GM15510 (cell line): ENCODE measurements around the gene PIH1D1.

Experiments used
- POLR2A ChIP-seq: IDR thresholded peaks from 3 replicates; pipeline ENCODE4 v1.6.1; 2011; ENCODE audit warnings: borderline replicate concordance; ENCODE audit not compliant: insufficient read length; ENCODE audit errors: extremely low read depth

PIH1D1 gene

DNA sequence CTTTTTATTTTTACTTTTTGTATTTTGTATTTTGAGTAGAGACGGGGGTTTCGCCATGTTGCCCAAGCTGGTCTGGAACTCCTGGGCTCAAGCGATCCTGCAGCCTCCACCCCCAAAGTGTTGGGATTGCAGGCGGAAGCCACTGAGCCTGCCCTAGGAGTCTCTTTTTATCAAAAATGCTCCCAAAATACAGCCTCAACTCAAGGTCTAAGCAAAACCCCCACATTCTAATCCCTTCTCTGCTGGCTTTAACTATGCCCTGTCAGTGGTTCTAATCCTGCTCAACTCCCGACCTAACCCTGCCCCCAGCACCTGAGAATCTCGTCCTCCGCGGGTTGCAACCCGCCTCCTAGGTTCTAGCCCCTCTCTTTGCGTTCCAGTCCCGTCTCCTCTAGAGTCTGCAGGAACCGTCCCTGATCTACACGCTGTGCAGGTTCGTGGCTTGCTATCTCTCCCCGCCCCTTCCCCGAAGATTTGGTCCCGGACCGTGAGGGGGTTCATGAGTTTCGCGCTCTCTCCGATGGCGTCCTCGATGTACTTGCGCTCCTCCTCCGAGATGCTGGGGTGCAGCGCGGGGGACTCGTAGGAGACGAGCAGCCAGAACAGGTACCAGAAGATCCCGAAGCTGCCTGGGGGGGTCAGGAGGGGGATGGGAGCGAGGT is 18.2 kb downstream of the PIH1D1 start:
- TF ChIP-seq POLR2A = no peak

DNA sequence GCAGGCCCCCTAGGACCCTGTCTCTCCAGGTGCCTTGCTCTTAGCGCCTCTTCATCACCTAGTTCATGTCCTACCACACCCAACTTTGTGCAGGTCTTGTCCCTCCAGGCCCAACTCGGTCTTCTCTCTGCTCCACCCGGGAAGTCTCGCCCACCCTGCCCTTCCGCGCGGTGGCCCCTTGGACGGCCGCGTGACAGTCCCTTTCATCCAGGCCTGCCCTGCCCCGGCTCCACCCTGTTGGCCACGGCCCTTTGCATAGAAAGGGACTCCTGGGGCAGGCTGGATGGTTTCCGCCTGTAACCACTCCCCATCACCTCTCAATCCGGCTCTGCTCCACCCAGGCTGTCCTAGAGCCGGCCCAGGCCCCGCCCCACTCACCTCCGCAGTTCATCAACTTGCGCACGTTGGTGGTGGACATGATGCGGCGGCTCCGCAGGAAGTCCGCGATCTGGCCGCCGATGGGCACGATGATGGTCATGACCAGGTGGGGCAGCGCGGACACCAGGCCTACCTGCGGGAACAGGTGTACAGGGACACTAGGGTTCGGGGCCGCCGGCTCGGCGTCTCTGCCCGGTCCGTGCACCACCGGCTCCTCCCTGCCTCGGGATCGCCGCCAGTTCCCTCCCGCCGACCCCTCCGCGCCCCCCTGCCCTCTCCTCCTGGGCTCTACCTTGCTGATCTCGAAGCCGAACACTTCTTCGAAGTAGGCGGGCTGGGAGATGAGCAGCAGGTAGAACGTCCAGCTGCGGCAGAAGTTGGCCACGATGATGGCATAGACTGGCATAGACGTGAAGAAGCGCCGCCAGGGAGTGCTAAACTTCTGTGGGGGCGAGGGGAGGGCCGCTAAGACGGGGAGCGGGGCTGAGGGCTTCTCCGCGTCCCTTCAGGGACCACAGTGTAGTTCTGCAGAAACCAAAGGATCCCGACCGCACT is 19.2 kb downstream of the PIH1D1 start:
- TF ChIP-seq POLR2A = no peak

DNA sequence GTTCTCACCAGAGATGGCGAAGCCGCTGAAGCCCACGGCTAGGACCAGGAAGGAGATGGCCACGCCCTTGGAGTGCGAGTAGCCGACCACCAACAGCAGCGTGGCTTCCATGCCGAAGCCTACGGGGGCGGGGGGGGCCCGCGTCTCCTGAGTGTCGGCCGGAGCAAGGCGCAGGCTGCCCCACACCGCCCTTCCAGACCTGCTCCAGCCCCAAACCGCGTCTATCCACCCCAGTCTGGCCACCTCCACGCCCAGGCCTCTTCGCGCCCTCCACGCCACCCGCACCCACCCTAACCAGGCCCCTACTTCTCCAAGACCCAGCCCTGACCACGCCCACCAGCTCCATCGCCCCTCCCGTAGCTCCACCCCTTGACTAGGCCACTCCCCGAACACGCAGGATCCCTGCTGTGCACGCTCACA is 20.3 kb downstream of the PIH1D1 start:
- TF ChIP-seq POLR2A = no peak

DNA sequence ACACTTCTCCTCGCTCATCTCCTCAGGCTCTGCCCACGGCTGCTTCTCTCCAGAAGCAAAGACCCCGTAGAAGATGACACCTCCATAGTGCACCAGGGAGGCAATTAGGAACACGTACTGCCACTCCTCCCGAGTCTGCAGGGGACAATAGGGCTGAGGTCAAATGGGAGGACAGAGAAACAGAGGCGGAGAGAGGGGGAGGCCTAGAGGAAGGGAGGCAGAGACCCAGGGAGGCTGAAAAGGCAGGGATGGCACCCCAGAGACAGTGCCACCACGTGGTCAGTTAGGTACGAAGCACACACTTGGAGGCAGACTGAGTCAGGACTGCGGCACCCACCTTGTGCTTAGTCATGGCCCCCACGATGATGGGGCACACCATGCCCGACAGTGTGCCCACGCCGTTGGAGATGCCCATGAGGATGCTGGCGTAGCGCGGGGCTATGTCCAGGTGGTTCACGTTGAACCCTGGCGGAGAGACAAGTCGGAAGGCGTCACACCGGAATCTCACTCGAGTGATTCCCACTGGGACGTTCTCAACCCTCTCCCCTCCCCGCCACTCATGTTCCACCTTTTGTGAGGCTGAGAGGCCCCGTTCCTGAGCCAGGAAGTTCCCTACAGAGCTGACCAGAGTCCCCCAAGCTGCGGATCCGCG is 20.8 kb downstream of the PIH1D1 start:
- no peak for TF ChIP-seq POLR2A

DNA sequence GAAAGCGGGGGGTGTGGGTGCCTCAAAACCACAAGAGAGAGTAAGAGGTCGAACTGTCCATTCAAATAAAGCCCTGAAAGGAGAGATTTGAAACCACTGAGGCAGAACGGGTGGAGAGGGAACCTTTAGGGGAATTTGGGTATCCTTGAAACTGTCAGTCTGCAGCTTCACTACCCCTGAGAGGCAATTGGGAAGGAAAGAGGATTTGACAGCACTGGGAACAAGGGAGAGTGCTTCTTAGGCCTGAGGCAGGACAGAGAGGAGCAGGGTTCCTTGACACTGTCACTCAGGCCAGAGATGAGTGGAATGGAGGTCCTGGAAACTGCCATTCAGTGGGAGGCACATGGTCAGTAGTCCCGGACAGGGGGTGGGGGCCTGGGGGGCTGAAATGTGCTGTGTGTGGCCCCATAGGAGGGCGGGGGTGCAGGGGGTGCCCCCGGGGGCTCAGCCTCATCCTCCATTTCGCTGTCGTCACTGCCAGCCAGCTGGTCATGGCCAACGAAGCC is 21.4 kb downstream of the PIH1D1 start:
- no peak for TF ChIP-seq POLR2A

DNA sequence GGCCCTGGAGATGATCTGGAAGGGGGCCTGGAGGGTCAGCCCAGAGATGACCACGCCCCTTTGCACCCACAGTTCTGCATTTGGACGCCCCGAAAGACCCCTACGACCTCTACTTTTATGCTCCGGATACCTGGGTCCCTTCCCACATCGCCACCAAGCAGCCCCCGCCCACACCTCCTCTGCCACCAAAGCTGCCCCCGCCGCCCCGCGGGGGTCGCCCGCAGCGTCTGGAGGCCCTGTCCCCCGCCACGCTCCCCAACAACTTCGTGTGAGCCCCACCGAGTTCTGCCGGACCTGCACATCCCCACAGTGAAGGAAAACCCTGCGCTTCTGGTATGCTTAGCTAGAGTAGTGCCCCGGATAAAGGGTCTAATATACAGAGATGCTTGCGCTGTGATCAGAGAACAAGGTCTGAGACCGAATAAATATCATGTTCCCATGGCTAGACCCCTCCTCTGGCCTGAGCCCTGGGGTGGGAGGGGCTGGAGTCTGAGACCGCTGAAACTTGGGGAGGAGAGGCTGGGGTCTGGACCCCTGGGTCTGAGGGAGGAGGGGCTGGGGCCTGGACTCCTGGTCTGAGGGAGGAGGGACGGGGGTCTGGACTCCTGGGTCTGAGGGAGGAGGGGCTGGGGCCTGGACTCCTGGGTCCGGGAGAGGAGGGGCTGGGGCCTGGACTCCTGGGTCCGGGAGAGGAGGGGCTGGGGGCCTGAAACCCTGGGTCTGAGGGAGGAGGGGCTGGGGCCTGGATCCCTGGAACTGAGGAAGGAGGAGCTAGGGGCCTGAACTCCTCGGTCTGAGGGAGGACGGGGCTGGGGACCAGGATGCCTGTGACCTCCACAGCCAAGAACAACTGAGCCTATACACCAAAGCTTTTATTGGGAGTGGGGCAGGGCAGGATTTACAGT is 22.8 kb downstream of the PIH1D1 start:
- no peak for TF ChIP-seq POLR2A

DNA sequence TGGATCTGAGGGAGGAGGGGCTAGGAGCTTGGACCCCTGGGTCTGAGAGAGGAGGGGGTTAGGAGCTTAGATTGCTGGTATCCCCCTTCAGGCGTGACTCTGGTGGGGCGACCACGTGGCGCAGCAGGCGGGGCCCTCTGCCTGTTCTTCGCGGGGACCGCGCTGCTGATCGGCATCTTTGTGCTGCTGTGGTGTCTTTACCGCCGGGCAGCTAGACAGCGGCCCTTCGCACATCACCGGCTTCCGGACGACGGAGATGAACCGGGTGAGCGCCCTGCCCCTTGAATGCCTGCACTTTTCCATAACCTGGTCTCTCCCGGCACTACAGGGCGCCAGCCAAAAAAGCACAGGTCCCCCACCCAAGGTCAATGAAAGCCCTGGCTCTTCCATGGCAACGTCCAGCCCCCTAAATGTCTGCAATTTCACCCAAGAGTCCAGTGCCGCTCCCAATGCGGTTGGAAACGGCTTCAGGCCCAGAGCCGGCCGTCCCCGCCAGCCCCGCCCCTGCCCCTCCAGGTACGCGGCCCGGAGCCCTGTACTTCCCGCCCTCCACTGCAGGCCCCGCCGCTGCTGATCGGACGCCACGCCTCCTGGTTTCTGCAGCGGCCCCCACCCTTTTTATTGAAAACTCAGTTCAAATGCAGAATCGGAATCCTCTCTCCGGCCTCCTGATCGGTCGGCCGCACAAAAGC is 23.6 kb downstream of the PIH1D1 start:
- no peak for TF ChIP-seq POLR2A

DNA sequence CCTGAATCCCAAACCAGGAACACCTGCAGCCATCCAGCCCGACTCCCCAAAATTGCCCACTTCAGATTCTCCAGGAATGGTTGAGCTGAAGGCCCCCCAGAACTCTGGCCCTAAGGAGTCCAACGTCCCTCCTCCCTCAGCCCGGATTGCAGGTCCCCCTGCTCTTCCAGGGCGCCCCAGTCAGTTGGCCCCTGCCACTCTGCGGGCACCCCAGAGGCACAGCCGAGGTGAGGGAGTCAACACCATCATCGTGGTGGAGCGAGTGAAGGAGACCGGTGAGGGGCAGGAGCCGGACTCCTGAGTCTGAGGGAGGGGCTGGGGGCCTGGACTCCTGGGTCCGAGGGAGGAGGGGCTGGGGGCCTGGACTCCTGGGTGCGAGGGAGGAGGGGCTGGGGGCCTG is 24.3 kb downstream of the PIH1D1 start:
- no peak for TF ChIP-seq POLR2A

DNA sequence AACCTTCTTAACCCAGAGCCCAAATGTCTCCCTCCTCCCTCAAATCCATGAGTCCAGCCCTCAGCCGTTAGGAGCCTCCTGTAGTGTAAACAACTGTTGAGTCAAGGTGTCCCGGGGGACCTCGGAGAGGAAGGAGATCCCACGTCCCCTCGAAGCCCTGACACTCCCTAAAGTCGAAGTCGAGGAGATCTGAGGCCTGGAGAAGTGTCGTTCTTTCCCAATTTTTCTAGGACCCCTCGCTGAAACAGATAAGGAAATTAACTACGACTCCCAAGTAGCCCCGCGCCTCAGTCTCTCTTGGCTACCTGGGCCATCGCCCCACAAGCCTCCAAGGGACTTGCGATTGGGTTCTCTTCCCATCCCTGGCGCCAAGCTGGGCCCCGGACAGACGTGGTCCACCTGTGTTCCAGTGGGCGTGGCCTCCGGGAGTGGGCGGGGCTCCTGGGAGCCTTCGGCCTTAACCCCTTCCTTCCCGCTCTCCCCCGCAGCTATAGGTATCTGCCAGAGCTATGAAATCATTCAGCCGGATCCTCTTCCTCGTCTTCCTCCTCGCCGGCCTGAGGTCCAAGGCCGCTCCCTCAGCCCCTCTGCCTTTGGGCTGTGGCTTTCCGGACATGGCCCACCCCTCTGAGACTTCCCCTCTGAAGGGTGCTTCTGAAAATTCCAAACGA is 25.6 kb downstream of the PIH1D1 start:
- TF ChIP-seq POLR2A = no peak

DNA sequence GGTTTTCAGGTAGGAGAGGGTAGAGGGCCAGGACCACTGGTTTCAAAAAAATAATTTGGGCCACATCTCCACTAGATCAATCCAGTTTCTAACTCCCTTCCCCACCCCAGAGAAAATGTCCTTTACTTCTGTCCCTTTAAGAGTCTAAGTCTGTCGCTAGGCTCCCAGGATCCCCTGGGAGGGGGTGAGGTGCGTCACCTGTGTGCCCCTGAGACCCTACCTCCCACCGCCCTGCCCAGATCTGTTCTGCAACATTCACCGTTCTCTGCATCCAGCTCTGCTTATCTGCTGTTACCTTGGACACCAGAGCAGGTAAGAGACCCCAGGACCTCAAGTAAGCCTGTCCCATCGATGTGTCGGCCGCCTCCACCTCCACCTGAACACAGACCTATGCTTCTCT is 26.4 kb downstream of the PIH1D1 start, which contains the start of gene GFY:
GFY (plus strand) TSS at position 211 of the 400 bp plus-strand sequence. CDS start 1,043 bp downstream, outside the sequence.
- TF ChIP-seq POLR2A = no peak

DNA sequence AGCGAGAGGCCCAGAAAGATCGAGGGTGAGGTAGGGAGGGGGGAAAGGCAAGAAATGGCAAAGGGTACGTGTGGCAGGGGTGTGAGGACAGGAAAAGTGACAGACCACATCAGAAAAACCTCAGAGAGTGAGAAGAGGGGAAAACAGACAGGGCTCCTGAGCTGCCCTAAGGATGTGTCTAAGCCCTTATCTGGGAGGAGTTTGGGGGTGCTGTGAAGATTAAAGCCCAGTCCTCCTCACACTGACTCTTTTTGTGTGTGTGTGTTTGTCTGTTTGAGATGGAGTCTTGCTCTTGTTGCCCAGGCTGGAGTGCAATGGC is 27.7 kb downstream of the PIH1D1 start:
- TF ChIP-seq POLR2A = no peak

DNA sequence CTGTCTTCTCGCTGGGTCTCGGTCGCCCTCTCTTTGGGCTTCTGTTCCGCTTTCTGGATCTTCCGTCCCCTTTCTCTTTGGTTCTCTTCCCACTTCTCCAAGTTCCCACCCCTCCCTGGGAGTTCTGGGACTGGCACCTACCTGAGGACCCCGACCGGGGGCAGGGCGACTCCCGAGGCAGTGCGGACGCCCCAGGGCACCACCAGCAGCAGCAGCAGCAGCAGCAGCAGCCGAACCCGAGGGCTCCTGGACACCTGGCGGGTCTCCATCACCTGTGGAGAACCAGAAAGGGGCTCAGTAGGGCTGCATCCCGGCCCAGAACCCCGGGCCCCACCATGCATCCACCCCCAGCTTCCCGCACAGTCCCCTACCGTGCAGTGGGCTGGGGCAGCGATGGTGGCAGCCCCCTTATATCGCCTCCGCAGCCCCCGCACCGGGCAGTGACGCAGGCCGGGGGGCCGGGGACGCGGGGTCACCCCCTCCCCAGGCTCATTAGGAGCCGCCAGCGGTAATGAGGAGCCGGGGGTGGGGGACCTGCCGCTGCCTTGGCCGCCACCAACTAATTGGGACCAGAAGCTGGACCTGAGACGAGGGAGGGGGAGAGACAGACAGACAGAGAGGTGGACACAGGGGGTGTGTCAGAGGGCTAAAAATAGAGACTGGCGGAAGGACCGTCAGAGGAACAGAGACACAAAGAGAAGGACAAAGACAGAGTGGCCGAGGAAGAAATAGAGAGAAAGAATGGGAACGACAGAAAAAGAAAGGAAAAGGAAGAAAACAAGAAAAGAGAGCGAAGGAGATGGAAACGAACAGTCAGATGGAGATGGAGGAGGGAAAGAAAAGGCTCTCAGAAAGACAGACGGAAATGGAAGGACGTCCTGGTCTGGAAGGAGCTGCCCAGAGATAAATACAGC is 28.3 kb downstream of the PIH1D1 start, which contains the start of gene PTH2:
PTH2 (minus strand) TSS at position 371 of the 914 bp plus-strand sequence; CDS start at position 269, 102 bp downstream.
- no peak for TF ChIP-seq POLR2A
